ENCODE results near the gene SMG6.
"Not testable (repeated sequence)": the region's sequence is repeated elsewhere in the genome, so short reads cannot be mapped to it uniquely, and the experiment has no call there.

The SMG6 gene

GRCh38 chr17:2019723-2020122 lies 283.9 kb downstream of the SMG6 start:
- DNase-seq, result no peak

GRCh38 chr17:2018716-2019510 lies 284.7 kb downstream of the SMG6 start:
- DNase-seq, result no peak

- DNase-seq, result no peak
Observed at GRCh38 chr17:2017274-2017941, 286.2 kb downstream of the SMG6 start.

GRCh38 chr17:2016494-2016893 lies 287.1 kb downstream of the SMG6 start:
- DNase-seq, result no peak

- DNase-seq, result no peak
Observed at GRCh38 chr17:2015314-2015713, 288.3 kb downstream of the SMG6 start.

- DNase-seq, result no peak
Observed at GRCh38 chr17:2013994-2014317, 289.6 kb downstream of the SMG6 start.

- not testable (repeated sequence) for DNase-seq
Observed at GRCh38 chr17:2013220-2013993, 290.2 kb downstream of the SMG6 start.

- no peak for DNase-seq
Observed at GRCh38 chr17:2012499-2012898, 291.1 kb downstream of the SMG6 start.

GRCh38 chr17:2011411-2012371 lies 291.9 kb downstream of the SMG6 start:
- DNase-seq, result no peak

Measured in NCI-H1436 (cell line).